Stimulated activated CD8-positive, alpha-beta memory T cell treated with anti-CD3 and anti-CD28 coated beads, Interleukin-15, amount 100 ng/mL, for 48 hours (primary cell): ENCODE measurements around the gene ITIH1.

Source experiments
- DNase-seq, 2 donors: peaks; one replicate each; pipeline ENCODE4 v3.0.0-alpha.2; 2020; ENCODE audit warnings: low read depth in 2 of 2

ITIH1 gene

DNA sequence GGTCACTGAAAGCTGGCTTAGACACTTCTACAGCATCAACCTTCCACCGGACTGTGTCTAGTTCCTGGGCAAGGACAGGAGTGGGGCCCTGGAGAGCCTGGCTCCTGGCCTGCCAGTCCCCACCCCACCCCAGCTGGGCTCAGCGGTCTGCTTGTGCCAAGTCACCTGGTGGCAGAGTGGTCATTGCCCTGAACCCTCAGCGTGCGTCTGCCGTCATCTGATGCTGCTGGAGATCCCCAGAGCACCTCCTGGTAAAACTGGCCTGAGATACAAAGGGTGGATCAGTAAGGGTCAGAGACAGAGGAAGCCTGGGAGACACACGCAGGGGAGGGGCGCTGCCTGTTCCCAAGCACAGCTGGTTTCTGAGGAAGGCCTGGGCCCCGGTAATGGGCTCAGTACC, 36.4 kb downstream of the ITIH1 start:
- no peak for DNase-seq

- DNase-seq, result no peak
These were observed 38.8 kb downstream of the ITIH1 start for GRCh38 chr3:52816199-52816598.

DNA sequence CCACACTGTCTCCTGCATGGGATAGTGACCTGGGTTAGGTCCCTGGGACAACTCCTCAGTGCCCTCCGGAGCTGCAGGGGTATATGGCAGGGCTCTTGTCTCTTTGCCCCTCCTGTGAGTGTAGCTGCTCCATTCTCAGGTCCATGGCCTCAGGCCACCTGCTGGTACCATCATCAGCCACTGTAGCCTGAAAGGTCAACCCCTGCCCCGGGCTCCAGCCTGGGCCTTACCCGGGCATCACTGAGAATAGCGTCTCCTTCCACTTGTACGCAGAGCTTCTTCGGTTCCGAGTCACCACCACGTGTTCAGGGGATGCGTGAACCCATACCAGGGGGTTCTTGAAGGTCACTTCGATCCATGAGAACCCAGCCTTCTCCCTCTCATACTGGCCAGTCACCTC, 39.3 kb downstream of the ITIH1 start:
- DNase-seq, result no peak

GRCh38 chr3:52817221-52817620, 39.8 kb downstream of the ITIH1 start:
- DNase-seq, result no peak

- no peak for DNase-seq
These were observed 40.5 kb downstream of the ITIH1 start for GRCh38 chr3:52817860-52818259.

GRCh38 chr3:52819936-52820335, 42.5 kb downstream of the ITIH1 start:
- no peak for DNase-seq

- DNase-seq, result no peak
These were observed 43.3 kb downstream of the ITIH1 start for GRCh38 chr3:52820736-52821135.

- DNase-seq, result no peak
These were observed 45.0 kb downstream of the ITIH1 start for GRCh38 chr3:52822363-52822762.

DNA sequence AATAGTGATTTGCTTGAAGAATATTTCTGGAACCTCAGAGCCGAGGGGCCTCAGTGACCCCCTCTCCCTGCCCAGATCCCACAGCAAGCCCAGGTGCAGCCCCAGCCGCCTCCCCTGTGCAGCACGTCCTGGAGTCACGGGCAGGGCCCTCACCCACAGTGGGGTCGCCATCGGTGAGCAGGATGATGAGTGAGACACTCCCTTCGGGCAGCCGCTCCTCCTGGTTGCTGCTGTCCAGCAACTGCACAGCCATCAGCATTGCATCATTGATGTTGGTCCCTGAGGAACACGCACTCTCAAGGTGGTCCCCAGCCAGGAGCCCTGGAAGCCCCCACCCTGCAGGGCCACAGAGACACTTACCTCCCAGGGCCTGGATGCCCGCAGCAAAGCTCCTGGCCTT, 46.6 kb downstream of the ITIH1 start:
- DNase-seq, result no peak

GRCh38 chr3:52827441-52827840, 50.0 kb downstream of the ITIH1 start:
- DNase-seq, result no peak

- DNase-seq, result no peak
These were observed 50.5 kb downstream of the ITIH1 start for GRCh38 chr3:52827866-52828376.

DNA sequence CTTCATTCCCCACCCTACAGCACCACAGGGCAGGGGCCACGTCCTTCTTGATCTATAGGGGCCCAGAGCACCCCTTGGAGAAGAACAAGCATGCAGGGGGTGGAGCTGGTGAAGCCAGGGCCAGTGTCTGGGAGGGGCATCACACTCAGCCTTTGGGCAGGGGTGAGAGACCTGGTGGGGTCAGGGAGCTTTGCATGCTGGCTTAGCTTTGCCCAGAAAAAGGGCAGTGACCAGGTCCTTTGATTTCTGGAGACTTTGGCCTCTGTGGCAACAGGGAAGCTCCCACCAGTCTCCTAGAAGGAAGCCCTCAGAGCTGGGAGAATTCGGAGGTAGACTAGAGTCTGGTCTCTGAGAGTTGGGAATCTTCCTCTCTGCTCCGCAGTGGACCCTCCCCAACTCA, 52.1 kb downstream of the ITIH1 start:
- no peak for DNase-seq

DNA sequence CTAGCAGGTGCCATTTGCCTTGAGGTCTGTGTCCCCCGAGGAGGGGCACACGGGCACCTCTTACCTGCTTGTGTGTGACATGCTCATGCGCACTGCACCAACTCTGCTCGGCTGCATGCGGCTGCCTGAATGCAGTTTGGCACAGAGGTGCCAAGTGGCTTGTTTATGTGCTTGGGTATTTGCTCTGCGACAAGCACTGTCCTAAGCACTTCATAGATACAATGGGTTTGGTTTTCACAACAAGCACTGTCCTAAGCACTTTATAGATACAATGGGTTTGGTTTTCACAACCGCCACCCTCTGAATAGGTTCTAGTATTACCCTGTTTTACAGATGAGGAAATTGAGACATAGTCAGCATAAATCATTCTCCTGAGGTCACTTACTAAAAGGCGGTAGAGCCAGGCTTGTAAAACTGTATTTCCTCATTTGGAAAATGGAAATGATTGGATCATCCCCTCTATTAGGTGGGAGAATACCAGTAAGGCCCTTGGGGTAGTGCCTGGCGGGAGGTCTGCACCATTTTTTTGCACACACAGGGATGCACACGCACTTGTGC, 52.6 kb downstream of the ITIH1 start:
- no peak for DNase-seq

DNA sequence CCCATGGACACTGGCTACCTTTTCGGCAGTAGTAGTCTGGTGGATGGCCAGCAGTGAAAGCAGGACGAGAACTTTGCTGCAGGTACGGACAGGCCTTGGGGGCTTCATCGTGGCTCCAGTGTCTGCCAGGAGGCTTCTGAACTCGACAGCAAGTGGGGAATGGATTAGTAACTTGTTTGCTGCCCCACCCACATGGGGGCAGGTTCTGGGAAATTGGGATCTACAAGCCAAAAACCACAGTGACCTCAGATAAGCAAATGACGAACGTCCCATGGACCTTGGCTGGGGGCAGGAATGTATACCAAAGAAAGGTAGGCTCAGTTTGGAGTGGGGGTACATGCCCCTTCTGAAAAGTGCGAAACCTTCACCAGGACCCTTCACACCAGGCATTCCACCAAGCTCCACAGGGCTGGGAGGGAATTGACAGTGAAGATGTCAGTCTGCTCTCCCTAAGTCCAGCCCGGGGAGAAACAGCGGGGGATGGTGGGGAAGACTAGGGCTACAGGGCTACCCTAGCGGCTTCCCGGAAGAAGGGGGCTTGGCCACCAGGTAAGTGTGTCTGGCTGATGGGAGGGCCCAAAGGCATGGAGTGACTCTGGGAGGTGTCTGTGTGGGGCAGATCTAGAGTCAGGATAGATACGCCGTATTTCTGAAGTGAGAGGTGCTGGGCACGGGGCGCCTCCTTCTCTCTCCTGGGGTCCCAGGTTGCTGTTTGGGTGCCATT, 53.3 kb downstream of the ITIH1 start, which contains the start of gene ITIH4:
Gene ITIH4, minus strand, starts transcription at position 138 of the 724 bp plus-strand sequence. Its CDS starts 30 bp downstream, at position 108.
- DNase-seq, result no peak

- DNase-seq, result no peak
These were observed 54.3 kb downstream of the ITIH1 start for GRCh38 chr3:52831500-52832301.

DNA sequence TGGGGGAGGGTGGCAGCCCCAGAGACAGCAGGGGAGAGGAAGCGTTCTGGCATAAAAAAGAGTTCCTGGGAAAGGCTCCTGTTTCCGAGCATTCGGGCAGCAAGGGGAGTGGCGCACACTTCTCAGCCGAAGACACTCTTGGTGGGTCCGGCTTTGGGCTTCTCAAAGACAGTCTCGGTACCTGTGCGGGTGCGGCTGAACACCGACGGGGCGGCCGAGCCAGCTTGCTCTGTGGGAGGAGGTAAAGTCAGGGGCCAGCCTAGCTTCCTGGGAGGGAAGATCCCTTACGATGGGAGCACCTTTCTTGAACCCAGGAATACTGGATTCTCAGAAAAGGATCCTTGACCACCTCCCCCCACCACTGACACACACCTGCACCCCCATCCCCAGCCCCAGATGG, 55.8 kb downstream of the ITIH1 start:
- DNase-seq, result no peak

GRCh38 chr3:52834871-52835501, 57.6 kb downstream of the ITIH1 start, which contains the start of gene MUSTN1:
MUSTN1 (minus strand) TSS chr3:52835019; CDS start chr3:52834948, 71 bp downstream.
- no peak for DNase-seq

GRCh38 chr3:52835766-52836470, 58.5 kb downstream of the ITIH1 start:
- no peak for DNase-seq

GRCh38 chr3:52836471-52836845, 59.1 kb downstream of the ITIH1 start:
- DNase-seq, result no peak

GRCh38 chr3:52836986-52837385, 59.6 kb downstream of the ITIH1 start:
- no peak for DNase-seq

- DNase-seq, result no peak
These were observed 61.3 kb downstream of the ITIH1 start for GRCh38 chr3:52838561-52839267.
